GM12892 (cell line): ENCODE data around the gene PALM2AKAP2.

Source experiments
- POLR2A ChIP-seq: IDR thresholded peaks from 2 replicates; pipeline ENCODE4 v1.6.1; 2011; ENCODE audit warnings: low read depth, low read length, control low read depth
- POLR2AphosphoS5 ChIP-seq: IDR thresholded peaks from 2 replicates; pipeline ENCODE4 v1.6.1; 2011; ENCODE audit warnings: low read depth, low read length, control low read depth

- no peak for TF ChIP-seq POLR2AphosphoS5
- TF ChIP-seq POLR2A: no peak
Measured at GRCh38 chr9:109759589-109759988, 20.4 kb upstream of the PALM2AKAP2 start.
